Left ventricle myocardium inferior (tissue), 1 donor: ENCODE measurements around the gene TCF3. TPM values are rescaled to one million over a fixed set of nuclear protein-coding genes. Genes with fewer than 3 reads are reported as not detected.

Experiments
- DNase-seq: peaks from one replicate; pipeline ENCODE4 v3.0.0-alpha.2; 2020
- H3K27ac ChIP-seq: fragments of 200-600 bp; replicated peaks from 2 replicates; pipeline ENCODE4 v1.8.0; 2021
- H3K27me3 ChIP-seq: fragments of 200-600 bp; 2 replicates; pipeline ENCODE4 v1.8.0; 2021; ENCODE audit warnings: low read depth
- H3K36me3 ChIP-seq: fragments of 200-600 bp; 2 replicates; pipeline ENCODE4 v1.8.0; 2021
- H3K4me1 ChIP-seq: fragments of 200-600 bp; 2 replicates; pipeline ENCODE4 v1.8.0; 2021
- H3K4me3 ChIP-seq: fragments of 200-600 bp; 2 replicates; pipeline ENCODE4 v1.8.0; 2021; ENCODE audit warnings: mild to moderate bottlenecking, moderate library complexity
- H3K9me3 ChIP-seq: fragments of 200-600 bp; replicated peaks from 2 replicates; pipeline ENCODE4 v1.8.0; 2021
- CTCF ChIP-seq: fragments of 200-600 bp; IDR thresholded peaks from 2 replicates; pipeline ENCODE4 v1.8.0; 2021; ENCODE audit warnings: antibody characterized with exemption, mild to moderate bottlenecking, borderline replicate concordance
- intact Hi-C: fragments of 100-400 bp; cut with micrococcal nuclease; formaldehyde crosslinking; loops from one replicate; pipeline ENCODE4 v1.11.0; 2022
- total RNA-seq: library from RNA; stranded (reverse); fragmentation: NEBNext Ultra II Directional; extraction: Animal tissue kit (Norgen Biotek cat#: 25700); gene quantifications from one replicate; pipeline ENCODE4 v1.2.1, GENCODE V29; 2021
- donor health status: DM: no; HTN: yes; CAD: no; lungs with severe emphysema.

The TCF3 gene
- total RNA-seq, 1 donor from 2014 or later: 18.4 TPM

GRCh38 chr19:1560286-1560882 lies 92.0 kb downstream of the TCF3 start:
- no peak for TF ChIP-seq CTCF
- peaks cover 12% of the 10 kb centered on the region for H3K36me3 ChIP-seq
- no peak overlapping the region for H3K4me3 ChIP-seq
- no peaks in the 10 kb centered on the region for H3K27me3 ChIP-seq
- no peak overlapping the region for H3K27ac ChIP-seq
- intact Hi-C loops: no loop called here
- peaks cover 11% of the 10 kb centered on the region for H3K4me1 ChIP-seq
- DNase-seq: no peak
- H3K9me3 ChIP-seq: no peaks in the 10 kb centered on the region

Other genes with a start within 250 kb of the TCF3 start
- gene DAZAP1, start 245.0 kb downstream of the TCF3 start, total RNA-seq: 81.8 TPM
- 588 TPM for gene RPS15, start 214.2 kb downstream of the TCF3 start, total RNA-seq
- gene APC2, start 202.5 kb downstream of the TCF3 start, total RNA-seq: 0.22 TPM
- 16.1 TPM for gene C19orf25, start 173.4 kb downstream of the TCF3 start, total RNA-seq
- 1.3 TPM for gene PCSK4, start 162.3 kb downstream of the TCF3 start, total RNA-seq
- gene REEP6, start 161.4 kb downstream of the TCF3 start, total RNA-seq: 1.9 TPM
- gene ADAMTSL5, start 139.6 kb downstream of the TCF3 start, total RNA-seq: 36.8 TPM
- not detected for gene PLK5, start 128.5 kb downstream of the TCF3 start, total RNA-seq
- gene MEX3D, start 84.3 kb downstream of the TCF3 start, total RNA-seq: 6.4 TPM
- gene MBD3, start 59.8 kb downstream of the TCF3 start, total RNA-seq: 48.6 TPM
- gene UQCR11, start 47.2 kb downstream of the TCF3 start, total RNA-seq: 942 TPM
- not detected for gene ONECUT3, start 100.9 kb upstream of the TCF3 start, total RNA-seq
- gene ATP8B3, start 159.7 kb upstream of the TCF3 start, total RNA-seq: 0.41 TPM
- gene REXO1, start 195.9 kb upstream of the TCF3 start, total RNA-seq: 17.7 TPM
- 6.4 TPM for gene KLF16, start 211.0 kb upstream of the TCF3 start, total RNA-seq
- 55.6 TPM for gene ABHD17A, start 232.9 kb upstream of the TCF3 start, total RNA-seq